ENCODE data around the gene FLNB.

The FLNB gene

DNA sequence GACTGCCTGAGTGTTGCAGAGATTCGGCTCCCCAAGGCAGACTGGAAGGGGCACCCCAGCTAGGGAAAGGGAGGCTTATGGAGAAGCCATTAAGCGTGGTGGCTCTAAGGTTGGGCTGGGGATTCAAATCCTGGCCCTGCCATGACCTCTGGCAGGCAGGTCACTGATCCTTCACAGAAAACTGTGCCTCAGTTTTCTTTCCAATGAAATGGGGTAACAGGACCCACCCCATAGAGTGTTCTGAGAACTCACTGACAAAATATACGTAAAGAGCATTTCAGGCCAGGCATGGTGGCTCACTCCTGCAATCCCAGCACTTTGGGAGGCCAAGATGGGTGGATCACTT is 167.9 kb downstream of the FLNB start:
- Histone ChIP-seq H3K27me3 (ENCODE audit: insufficient read depth, low read length, poor library complexity, severe bottlenecking) (no peaks in the 10 kb centered on the region), H3K4me3 (ENCODE audit: low read length, poor library complexity, severe bottlenecking) (no peak overlapping the region), H4K20me1 (ENCODE audit: insufficient read depth, low read length, poor library complexity, severe bottlenecking) (no peaks in the 10 kb centered on the region), H3K9me3 (ENCODE audit: insufficient read depth, low read depth, low read length) (no peaks in the 10 kb centered on the region), H3K36me3 (ENCODE audit: insufficient read depth, low read length) (no peaks in the 10 kb centered on the region), H3K4me1 (ENCODE audit: insufficient read depth, low read length, poor library complexity, severe bottlenecking) (no peaks in the 10 kb centered on the region), H3K9me2 (replicated peaks; ENCODE audit: low read depth, low read length) (no peaks in the 10 kb centered on the region), H3K79me2 (ENCODE audit: insufficient read depth, low read length) (no peaks in the 10 kb centered on the region), H3F3A (ENCODE audit: low read depth) (no peaks in the 10 kb centered on the region), H3K4me2 (ENCODE audit: low read depth, low read length, poor library complexity, severe bottlenecking) (no peak overlapping the region), H2AFZ (ENCODE audit: low read length) (no peak overlapping the region), H3K9ac (ENCODE audit: low read depth, low read length, poor library complexity, severe bottlenecking) (no peak overlapping the region)
- TF ChIP-seq, protein P1, sequence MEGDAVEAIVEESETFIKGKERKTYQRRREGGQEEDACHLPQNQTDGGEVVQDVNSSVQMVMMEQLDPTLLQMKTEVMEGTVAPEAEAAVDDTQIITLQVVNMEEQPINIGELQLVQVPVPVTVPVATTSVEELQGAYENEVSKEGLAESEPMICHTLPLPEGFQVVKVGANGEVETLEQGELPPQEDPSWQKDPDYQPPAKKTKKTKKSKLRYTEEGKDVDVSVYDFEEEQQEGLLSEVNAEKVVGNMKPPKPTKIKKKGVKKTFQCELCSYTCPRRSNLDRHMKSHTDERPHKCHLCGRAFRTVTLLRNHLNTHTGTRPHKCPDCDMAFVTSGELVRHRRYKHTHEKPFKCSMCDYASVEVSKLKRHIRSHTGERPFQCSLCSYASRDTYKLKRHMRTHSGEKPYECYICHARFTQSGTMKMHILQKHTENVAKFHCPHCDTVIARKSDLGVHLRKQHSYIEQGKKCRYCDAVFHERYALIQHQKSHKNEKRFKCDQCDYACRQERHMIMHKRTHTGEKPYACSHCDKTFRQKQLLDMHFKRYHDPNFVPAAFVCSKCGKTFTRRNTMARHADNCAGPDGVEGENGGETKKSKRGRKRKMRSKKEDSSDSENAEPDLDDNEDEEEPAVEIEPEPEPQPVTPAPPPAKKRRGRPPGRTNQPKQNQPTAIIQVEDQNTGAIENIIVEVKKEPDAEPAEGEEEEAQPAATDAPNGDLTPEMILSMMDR (conservative IDR thresholded peaks at IDR 0.05; ENCODE audit: low read length) = no peak
- TF ChIP-seq EZH2phosphoT487 (IDR thresholded peaks at IDR 0.05; ENCODE audit: borderline replicate concordance) = no peak

DNA sequence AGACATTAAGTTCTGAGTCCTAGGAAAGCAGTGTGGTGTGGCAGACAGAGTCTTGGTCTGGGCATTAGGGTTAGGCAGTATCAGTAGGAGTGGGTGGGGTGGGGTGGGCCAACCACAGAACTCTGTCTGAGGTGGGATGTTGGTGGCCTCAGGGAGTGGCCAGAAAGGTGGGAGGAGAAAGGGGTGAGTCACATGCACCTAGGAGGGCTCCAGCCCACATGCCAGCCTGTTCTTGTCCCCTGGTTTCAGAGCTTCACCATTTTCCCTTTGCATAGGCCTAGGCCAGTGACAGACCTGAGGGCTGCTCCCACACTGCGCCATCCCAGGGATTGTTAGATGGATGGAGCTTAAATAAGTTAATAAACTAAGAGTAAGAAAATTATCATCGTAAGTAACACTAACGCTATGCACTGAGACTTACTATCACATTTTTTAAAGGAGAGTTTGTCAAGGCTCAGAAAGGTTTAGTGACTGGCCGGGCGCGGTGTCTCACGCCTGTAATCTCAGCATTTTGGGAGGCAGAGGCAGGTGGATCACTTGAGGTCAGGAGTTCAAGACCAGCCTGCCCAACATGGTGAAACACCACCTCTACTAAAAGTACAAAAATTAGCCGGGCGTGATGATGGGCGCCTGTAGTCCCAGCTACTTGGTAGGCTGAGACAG is 168.7 kb downstream of the FLNB start:
- H3K4me1 ChIP-seq (ENCODE audit: insufficient read depth, low read length, poor library complexity, severe bottlenecking) = no peaks in the 10 kb centered on the region
- no peak overlapping the region for H2AFZ ChIP-seq (ENCODE audit: low read length)
- H3K27me3 ChIP-seq (ENCODE audit: insufficient read depth, low read length, poor library complexity, severe bottlenecking) = no peaks in the 10 kb centered on the region
- TF ChIP-seq, protein P1 (conservative IDR thresholded peaks at IDR 0.05; ENCODE audit: low read length) = no peak
- TF ChIP-seq EZH2phosphoT487 (IDR thresholded peaks at IDR 0.05; ENCODE audit: borderline replicate concordance) = no peak
- no peaks in the 10 kb centered on the region for H3F3A ChIP-seq (ENCODE audit: low read depth)
- no peaks in the 10 kb centered on the region for H4K20me1 ChIP-seq (ENCODE audit: insufficient read depth, low read length, poor library complexity, severe bottlenecking)
- H3K4me3 ChIP-seq (ENCODE audit: low read length, poor library complexity, severe bottlenecking) = no peak overlapping the region
- no peaks in the 10 kb centered on the region for H3K79me2 ChIP-seq (ENCODE audit: insufficient read depth, low read length)
- H3K9me3 ChIP-seq (ENCODE audit: insufficient read depth, low read depth, low read length) = no peaks in the 10 kb centered on the region
- H3K36me3 ChIP-seq (ENCODE audit: insufficient read depth, low read length) = no peaks in the 10 kb centered on the region
- H3K9me2 ChIP-seq (replicated peaks; ENCODE audit: low read depth, low read length) = no peaks in the 10 kb centered on the region
- no peak overlapping the region for H3K4me2 ChIP-seq (ENCODE audit: low read depth, low read length, poor library complexity, severe bottlenecking)
- no peak overlapping the region for H3K9ac ChIP-seq (ENCODE audit: low read depth, low read length, poor library complexity, severe bottlenecking)

DNA sequence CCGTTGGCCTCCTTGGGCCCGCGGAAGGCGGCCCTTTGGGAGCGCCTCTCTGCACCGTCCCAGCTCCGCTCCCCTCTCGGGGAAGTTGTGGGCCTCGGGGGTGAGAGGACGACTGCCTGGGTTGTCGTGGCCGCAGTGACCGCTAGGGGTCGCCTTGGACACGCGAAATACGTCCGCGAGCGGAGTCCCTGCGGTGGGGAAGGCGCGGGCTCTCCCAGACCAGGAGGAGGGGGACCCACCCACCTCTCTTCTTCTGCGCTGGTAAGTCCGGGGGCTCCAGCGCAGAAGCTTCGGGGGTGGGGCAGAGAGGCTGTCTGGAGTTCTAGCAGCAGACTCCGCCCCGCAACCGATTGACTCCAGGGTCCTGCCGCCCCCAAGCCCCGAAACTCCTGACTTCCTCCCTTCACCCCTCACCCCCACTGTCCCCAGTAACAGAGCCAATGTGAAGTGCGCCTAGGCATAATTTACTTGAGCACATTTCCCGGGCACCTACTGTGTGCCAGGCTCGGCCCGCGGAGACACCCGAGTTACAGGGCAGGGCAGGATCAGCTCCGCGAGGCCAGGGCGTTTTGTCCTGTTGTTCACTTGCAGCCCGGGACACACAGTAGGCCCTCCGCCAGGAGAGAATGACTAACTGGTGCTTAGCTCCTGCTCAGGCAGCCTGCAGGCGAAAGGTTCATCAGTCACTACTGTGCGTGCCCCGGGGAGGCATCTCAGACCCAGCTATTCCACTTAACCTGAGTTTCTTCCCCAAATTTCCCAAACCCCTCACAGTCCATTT is 169.7 kb downstream of the FLNB start:
- no peak for TF ChIP-seq EZH2phosphoT487 (IDR thresholded peaks at IDR 0.05; ENCODE audit: borderline replicate concordance)
- TF ChIP-seq, protein P1 (conservative IDR thresholded peaks at IDR 0.05; ENCODE audit: low read length) = peak; percentile 33; the same call in 1 of the 2 replicates
- Histone ChIP-seq H3K9me2 (replicated peaks; ENCODE audit: low read depth, low read length) (no peaks in the 10 kb centered on the region), H3K4me3 (ENCODE audit: low read length, poor library complexity, severe bottlenecking) (no peak overlapping the region), H3K79me2 (ENCODE audit: insufficient read depth, low read length) (no peaks in the 10 kb centered on the region), H3K4me2 (ENCODE audit: low read depth, low read length, poor library complexity, severe bottlenecking) (no peak overlapping the region), H3K9me3 (ENCODE audit: insufficient read depth, low read depth, low read length) (no peaks in the 10 kb centered on the region), H3K27me3 (ENCODE audit: insufficient read depth, low read length, poor library complexity, severe bottlenecking) (no peaks in the 10 kb centered on the region), H3K4me1 (ENCODE audit: insufficient read depth, low read length, poor library complexity, severe bottlenecking) (no peaks in the 10 kb centered on the region), H3K9ac (ENCODE audit: low read depth, low read length, poor library complexity, severe bottlenecking) (no peak overlapping the region), H4K20me1 (ENCODE audit: insufficient read depth, low read length, poor library complexity, severe bottlenecking) (no peaks in the 10 kb centered on the region), H3K36me3 (ENCODE audit: insufficient read depth, low read length) (no peaks in the 10 kb centered on the region), H3F3A (ENCODE audit: low read depth) (no peaks in the 10 kb centered on the region), H2AFZ (ENCODE audit: low read length) (no peak overlapping the region)

Measured in Loucy (cell line).